Heart left ventricle (tissue), 13 donors: Measurements from ENCODE around the gene TARS2.

Source experiments
- POLR2A ChIP-seq, 2 donors: fragments of 450-650 bp; IDR thresholded peaks; one replicate each; pipeline ENCODE4 v1.6.1; 2017; ENCODE audit warnings: antibody characterized with exemption in 2 of 2, mild to moderate bottlenecking in 2 of 2, moderate library complexity in 2 of 2
- TF ChIP-seq, protein P1 (sequence below), 12 donors: fragments of 200-600 bp; sonication (generic) in 4 of 12; IDR thresholded peaks; one replicate each; pipeline versions ENCODE4 v1.5.0 to v1.8.0; 2018 to 2022; ENCODE audit warnings: antibody characterized with exemption in 12 of 12, mild to moderate bottlenecking in 5 of 12
- donor health status: ischemic (EF 13 %, LVEDD 7.1; RV severe dilation, severe dysfunction).
- donor health status: DM: no; HTN: yes; CAD: no.
- donor health status: DM: no; HTN: no; CAD: no.
- donor health status: ischemic (EF 25% LVEDD 6.9; RV normal size, moderate dysfunction).
- donor health status: ischemic (EF 25% LVEDD 5.7; RV mildly dilated, moderate dysfunction).
- donor health status: ischemic (EF 35%, LVEDD 5.7; RV mildly dilated, moderate dysfunction).
- donor health status: nonischemic (EF 11% LVEDD 7.7; RV severe dilation, severe dysfunction).
- donor health status: DM: yes; HTN: yes; CAD: no.
- donor health status: PGD.
- donor health status: ischemic (EF 29% LVEDD 5.4; RV normal size, mild dysfunction).
- donor health status: nonischemic (EF 23%, LVEDD 6.1; RV moderate dilation, normal function).

DNA sequence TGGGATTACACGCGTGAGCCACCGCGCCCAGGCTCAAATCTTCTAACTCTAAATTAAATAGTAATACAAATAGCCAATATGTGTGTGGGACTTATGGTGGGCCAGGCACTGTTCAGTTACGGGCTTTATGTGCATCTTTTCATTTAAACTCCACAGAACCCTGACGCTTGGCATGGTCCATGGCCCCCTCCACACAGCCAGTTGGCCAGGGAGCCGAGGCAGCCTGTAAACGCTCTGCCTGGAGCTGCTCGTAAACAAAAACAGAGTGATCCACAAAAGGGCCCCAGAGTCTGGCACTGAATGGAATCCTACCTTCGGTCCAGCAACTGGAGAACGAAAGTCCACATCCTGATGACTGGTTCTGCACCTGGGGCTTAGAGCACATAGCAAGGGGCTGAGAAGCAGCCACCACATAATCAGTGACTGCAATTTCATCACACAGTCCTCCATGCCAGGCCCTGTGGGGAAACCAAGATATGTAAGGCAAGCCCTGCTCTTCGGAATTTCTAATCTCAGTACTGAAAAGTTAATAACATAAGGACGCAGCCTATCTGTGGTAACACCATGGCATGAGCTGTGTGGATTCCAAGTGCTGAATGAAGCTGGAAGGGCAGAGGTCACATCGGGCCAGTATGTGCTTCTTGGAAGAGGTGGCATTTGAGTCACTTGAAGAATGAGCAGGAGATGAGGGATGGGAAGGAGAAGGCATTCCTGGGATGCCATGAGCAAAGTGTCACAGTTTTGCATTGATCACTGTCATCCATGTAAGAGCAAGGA lies 48.5 kb downstream of the TARS2 start:
- TF ChIP-seq, protein P1, sequence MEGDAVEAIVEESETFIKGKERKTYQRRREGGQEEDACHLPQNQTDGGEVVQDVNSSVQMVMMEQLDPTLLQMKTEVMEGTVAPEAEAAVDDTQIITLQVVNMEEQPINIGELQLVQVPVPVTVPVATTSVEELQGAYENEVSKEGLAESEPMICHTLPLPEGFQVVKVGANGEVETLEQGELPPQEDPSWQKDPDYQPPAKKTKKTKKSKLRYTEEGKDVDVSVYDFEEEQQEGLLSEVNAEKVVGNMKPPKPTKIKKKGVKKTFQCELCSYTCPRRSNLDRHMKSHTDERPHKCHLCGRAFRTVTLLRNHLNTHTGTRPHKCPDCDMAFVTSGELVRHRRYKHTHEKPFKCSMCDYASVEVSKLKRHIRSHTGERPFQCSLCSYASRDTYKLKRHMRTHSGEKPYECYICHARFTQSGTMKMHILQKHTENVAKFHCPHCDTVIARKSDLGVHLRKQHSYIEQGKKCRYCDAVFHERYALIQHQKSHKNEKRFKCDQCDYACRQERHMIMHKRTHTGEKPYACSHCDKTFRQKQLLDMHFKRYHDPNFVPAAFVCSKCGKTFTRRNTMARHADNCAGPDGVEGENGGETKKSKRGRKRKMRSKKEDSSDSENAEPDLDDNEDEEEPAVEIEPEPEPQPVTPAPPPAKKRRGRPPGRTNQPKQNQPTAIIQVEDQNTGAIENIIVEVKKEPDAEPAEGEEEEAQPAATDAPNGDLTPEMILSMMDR (IDR thresholded peaks at IDR 0.05): no peak
- no peak for TF ChIP-seq POLR2A (IDR thresholded peaks at IDR 0.05)
